GM23338 (cell line): ENCODE results near the gene COBLL1.

Experiments used
- CREB1 ChIP-seq: fragments of 250-450 bp; sonication (Bioruptor Pico); IDR thresholded peaks from 2 replicates; pipeline ENCODE4 v1.5.0; 2020; ENCODE audit warnings: low read depth, mild to moderate bottlenecking, moderate library complexity
- EZH2 ChIP-seq: fragments of 200-600 bp; sonication (generic); IDR thresholded peaks from one replicate; pipeline ENCODE4 v1.8.0; 2017; ENCODE audit warnings: antibody characterized with exemption, mild to moderate bottlenecking, low read depth; ENCODE audit not compliant: unreplicated experiment
- EZH2phosphoT487 ChIP-seq: fragments of 200-600 bp; sonication (generic); IDR thresholded peaks from one replicate; pipeline ENCODE4 v1.8.1; 2018; ENCODE audit warnings: antibody characterized with exemption; ENCODE audit not compliant: unreplicated experiment
- JUNB ChIP-seq: IDR thresholded peaks from one replicate; pipeline ENCODE4 v1.6.1; 2016; ENCODE audit warnings: antibody characterized with exemption; ENCODE audit not compliant: unreplicated experiment
- NANOG ChIP-seq: IDR thresholded peaks from 2 replicates; pipeline ENCODE4 v1.6.1; 2016; ENCODE audit warnings: antibody characterized with exemption, borderline replicate concordance
- POLR2AphosphoS5 ChIP-seq: IDR thresholded peaks from 2 replicates; pipeline ENCODE4 v1.6.1; 2016; ENCODE audit warnings: antibody characterized with exemption, low read depth
- TF ChIP-seq, protein P1 (sequence below), 2 experiments: fragments of 200-600 bp in 1 of 2; sonication (generic) in 1 of 2; conservative IDR thresholded peaks; 2 replicates each; pipeline versions ENCODE4 v1.5.1 to v1.6.1; 2016 to 2017; ENCODE audit warnings: antibody characterized with exemption in 2 of 2, low read depth in 2 of 2, mild to moderate bottlenecking in 2 of 2, moderate library complexity in 1 of 2
- TF ChIP-seq, protein P2 (sequence below): IDR thresholded peaks from 2 replicates; pipeline ENCODE4 v1.6.1; 2016; ENCODE audit warnings: antibody characterized with exemption
- TF ChIP-seq, protein P3 (sequence below): IDR thresholded peaks from one replicate; pipeline ENCODE4 v1.6.1; 2018; ENCODE audit warnings: antibody characterized with exemption; ENCODE audit not compliant: unreplicated experiment

GRCh38 chr2:164840930-164841718 lies 499 bp downstream of the COBLL1 start:
- TF ChIP-seq, protein P1, sequence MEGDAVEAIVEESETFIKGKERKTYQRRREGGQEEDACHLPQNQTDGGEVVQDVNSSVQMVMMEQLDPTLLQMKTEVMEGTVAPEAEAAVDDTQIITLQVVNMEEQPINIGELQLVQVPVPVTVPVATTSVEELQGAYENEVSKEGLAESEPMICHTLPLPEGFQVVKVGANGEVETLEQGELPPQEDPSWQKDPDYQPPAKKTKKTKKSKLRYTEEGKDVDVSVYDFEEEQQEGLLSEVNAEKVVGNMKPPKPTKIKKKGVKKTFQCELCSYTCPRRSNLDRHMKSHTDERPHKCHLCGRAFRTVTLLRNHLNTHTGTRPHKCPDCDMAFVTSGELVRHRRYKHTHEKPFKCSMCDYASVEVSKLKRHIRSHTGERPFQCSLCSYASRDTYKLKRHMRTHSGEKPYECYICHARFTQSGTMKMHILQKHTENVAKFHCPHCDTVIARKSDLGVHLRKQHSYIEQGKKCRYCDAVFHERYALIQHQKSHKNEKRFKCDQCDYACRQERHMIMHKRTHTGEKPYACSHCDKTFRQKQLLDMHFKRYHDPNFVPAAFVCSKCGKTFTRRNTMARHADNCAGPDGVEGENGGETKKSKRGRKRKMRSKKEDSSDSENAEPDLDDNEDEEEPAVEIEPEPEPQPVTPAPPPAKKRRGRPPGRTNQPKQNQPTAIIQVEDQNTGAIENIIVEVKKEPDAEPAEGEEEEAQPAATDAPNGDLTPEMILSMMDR (conservative IDR thresholded peaks at IDR 0.05; ENCODE audit: low read depth in 2 of 2), result peak in 1 of 2 experiments; percentile 17; a peak in 1 of 4 replicates
- TF ChIP-seq EZH2 (no peak), JUNB (no peak), POLR2AphosphoS5 (no peak), CREB1 (no peak; the same call in 1 of the 2 replicates), NANOG (no peak), EZH2phosphoT487 (no peak)
- TF ChIP-seq, protein P2, sequence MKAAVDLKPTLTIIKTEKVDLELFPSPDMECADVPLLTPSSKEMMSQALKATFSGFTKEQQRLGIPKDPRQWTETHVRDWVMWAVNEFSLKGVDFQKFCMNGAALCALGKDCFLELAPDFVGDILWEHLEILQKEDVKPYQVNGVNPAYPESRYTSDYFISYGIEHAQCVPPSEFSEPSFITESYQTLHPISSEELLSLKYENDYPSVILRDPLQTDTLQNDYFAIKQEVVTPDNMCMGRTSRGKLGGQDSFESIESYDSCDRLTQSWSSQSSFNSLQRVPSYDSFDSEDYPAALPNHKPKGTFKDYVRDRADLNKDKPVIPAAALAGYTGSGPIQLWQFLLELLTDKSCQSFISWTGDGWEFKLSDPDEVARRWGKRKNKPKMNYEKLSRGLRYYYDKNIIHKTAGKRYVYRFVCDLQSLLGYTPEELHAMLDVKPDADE, result no peak
- TF ChIP-seq, protein P3, sequence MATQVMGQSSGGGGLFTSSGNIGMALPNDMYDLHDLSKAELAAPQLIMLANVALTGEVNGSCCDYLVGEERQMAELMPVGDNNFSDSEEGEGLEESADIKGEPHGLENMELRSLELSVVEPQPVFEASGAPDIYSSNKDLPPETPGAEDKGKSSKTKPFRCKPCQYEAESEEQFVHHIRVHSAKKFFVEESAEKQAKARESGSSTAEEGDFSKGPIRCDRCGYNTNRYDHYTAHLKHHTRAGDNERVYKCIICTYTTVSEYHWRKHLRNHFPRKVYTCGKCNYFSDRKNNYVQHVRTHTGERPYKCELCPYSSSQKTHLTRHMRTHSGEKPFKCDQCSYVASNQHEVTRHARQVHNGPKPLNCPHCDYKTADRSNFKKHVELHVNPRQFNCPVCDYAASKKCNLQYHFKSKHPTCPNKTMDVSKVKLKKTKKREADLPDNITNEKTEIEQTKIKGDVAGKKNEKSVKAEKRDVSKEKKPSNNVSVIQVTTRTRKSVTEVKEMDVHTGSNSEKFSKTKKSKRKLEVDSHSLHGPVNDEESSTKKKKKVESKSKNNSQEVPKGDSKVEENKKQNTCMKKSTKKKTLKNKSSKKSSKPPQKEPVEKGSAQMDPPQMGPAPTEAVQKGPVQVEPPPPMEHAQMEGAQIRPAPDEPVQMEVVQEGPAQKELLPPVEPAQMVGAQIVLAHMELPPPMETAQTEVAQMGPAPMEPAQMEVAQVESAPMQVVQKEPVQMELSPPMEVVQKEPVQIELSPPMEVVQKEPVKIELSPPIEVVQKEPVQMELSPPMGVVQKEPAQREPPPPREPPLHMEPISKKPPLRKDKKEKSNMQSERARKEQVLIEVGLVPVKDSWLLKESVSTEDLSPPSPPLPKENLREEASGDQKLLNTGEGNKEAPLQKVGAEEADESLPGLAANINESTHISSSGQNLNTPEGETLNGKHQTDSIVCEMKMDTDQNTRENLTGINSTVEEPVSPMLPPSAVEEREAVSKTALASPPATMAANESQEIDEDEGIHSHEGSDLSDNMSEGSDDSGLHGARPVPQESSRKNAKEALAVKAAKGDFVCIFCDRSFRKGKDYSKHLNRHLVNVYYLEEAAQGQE, result no peak
